H1 (cell line): ENCODE data around the gene ULK1. TPM values are rescaled to one million over a fixed set of nuclear protein-coding genes. Genes with fewer than 3 reads are reported as not detected.

Source experiments
- CTCF ChIA-PET: fragments of 300-600 bp; sonication (Branson Sonifier 250); formaldehyde crosslinking; loops from one replicate; lab custom pipeline; 2021; ENCODE audit not compliant: partially characterized antibody; lab: Charles Lee
- POLR2A ChIA-PET: fragments of 300-600 bp; sonication (Branson Sonifier 250); formaldehyde crosslinking; loops from one replicate; lab custom pipeline; 2021; ENCODE audit warnings: inconsistent platforms; ENCODE audit not compliant: partially characterized antibody; lab: Charles Lee
- DNase-seq, 2 experiments: peaks; one replicate each; pipeline versions ENCODE4 v3.0.0 to v3.0.0-alpha.2; 2010 to 2022; ENCODE audit warnings: low spot score in 2 of 2, low read depth in 1 of 2, mixed read lengths in 1 of 2
- FAIRE-seq: peaks from 2 replicates; lab custom pipeline; 2011; peaks lifted over from hg19 to GRCh38; lab: Jason Lieb, UNC
- H2AFZ ChIP-seq: 2 replicates; pipeline ENCODE4 v1.8.1; 2012; ENCODE audit warnings: low read length, inconsistent platforms
- H2AK5ac ChIP-seq: 2 replicates; pipeline ENCODE4 v1.6.1; 2013; ENCODE audit warnings: low read depth, low read length
- H2BK120ac ChIP-seq: replicated peaks from 2 replicates; pipeline ENCODE3; 2013; ENCODE audit warnings: low read depth, low read length, inconsistent platforms
- H2BK12ac ChIP-seq: 2 replicates; pipeline ENCODE4 v1.6.1; 2013; ENCODE audit warnings: low read depth, low read length
- H2BK15ac ChIP-seq: 2 replicates; pipeline ENCODE4 v1.6.1; 2013; ENCODE audit warnings: low read length
- H2BK20ac ChIP-seq: 2 replicates; pipeline ENCODE4 v1.6.1; 2013; ENCODE audit warnings: low read length
- H2BK5ac ChIP-seq: 2 replicates; pipeline ENCODE4 v1.6.1; 2013; ENCODE audit warnings: low read depth, low read length
- H3K14ac ChIP-seq: 2 replicates; pipeline ENCODE4 v1.6.1; 2013; ENCODE audit warnings: inconsistent platforms; ENCODE audit not compliant: insufficient read length
- H3K18ac ChIP-seq: 2 replicates; pipeline ENCODE4 v1.6.1; 2013; ENCODE audit warnings: low read length; ENCODE audit errors: extremely low read depth
- H3K23ac ChIP-seq: 2 replicates; pipeline ENCODE4 v1.6.1; 2013; ENCODE audit warnings: inconsistent platforms; ENCODE audit not compliant: insufficient read length
- H3K23me2 ChIP-seq: 2 replicates; pipeline ENCODE4 v1.6.1; 2013; ENCODE audit warnings: low read depth, low read length
- H3K27ac ChIP-seq: 2 replicates; pipeline ENCODE4 v1.6.1; 2011; ENCODE audit warnings: low read depth, low read length, inconsistent platforms
- H3K27me3 ChIP-seq, 4 experiments: replicated peaks in 1 of 4; 1 replicate in 1 of 4; 2 replicates in 3 of 4; pipeline versions ENCODE4 v1.6.1 to v1.8.1; 2011 to 2013; ENCODE audit warnings: low read length in 3 of 4, mild to moderate bottlenecking in 3 of 4, inconsistent platforms in 2 of 4, mixed read lengths in 2 of 4, moderate library complexity in 1 of 4; ENCODE audit not compliant: control insufficient read depth in 3 of 4, insufficient read depth in 3 of 4; ENCODE audit errors: extremely low read depth in 1 of 4
- H3K36me3 ChIP-seq, 4 experiments: 2 replicates each; pipeline versions ENCODE4 v1.6.1 to v1.8.1; 2011 to 2013; ENCODE audit warnings: mild to moderate bottlenecking in 4 of 4, low read length in 3 of 4, moderate library complexity in 2 of 4, control low read depth in 1 of 4, inconsistent platforms in 1 of 4; ENCODE audit not compliant: insufficient read depth in 4 of 4, control insufficient read depth in 2 of 4
- H3K4ac ChIP-seq: replicated peaks from 2 replicates; pipeline ENCODE3; 2013; ENCODE audit warnings: low read length, low read depth, mixed read lengths, inconsistent platforms; ENCODE audit not compliant: insufficient read length
- H3K4me1 ChIP-seq, 4 experiments: replicated peaks in 1 of 4; 1 replicate in 1 of 4; 2 replicates in 3 of 4; pipeline versions ENCODE4 v1.6.1 to v1.8.1; 2011 to 2013; ENCODE audit warnings: low read length in 3 of 4, inconsistent platforms in 2 of 4, mixed read lengths in 1 of 4; ENCODE audit not compliant: insufficient read depth in 4 of 4, control insufficient read depth in 3 of 4
- H3K4me2 ChIP-seq, 2 experiments: 2 replicates each; pipeline versions ENCODE4 v1.6.1 to v1.8.1; 2011 to 2013; ENCODE audit warnings: low read depth in 2 of 2, low read length in 2 of 2, control low read depth in 1 of 2, inconsistent platforms in 1 of 2, mild to moderate bottlenecking in 1 of 2; ENCODE audit not compliant: insufficient read depth in 1 of 2
- H3K4me3 ChIP-seq, 4 experiments: fragments of 200-600, 300-600 bp in 1 of 4; sonication (generic), shearing (Covaris generic), sonication (Bioruptor Twin) in 1 of 4; 2 replicates each; pipeline versions ENCODE4 v1.5.1 to v1.8.1; 2011 to 2016; ENCODE audit warnings: low read length in 4 of 4, low read depth in 3 of 4, control low read depth in 2 of 4, inconsistent platforms in 2 of 4, mild to moderate bottlenecking in 2 of 4, mixed read lengths in 1 of 4, moderate library complexity in 1 of 4; ENCODE audit not compliant: insufficient read depth in 2 of 4; ENCODE audit errors: extremely low read depth in 1 of 4
- H3K56ac ChIP-seq: replicated peaks from 2 replicates; pipeline ENCODE3; 2013; ENCODE audit warnings: low read depth, mild to moderate bottlenecking, mixed read lengths, low read length, inconsistent platforms; ENCODE audit not compliant: insufficient read length
- H3K79me1 ChIP-seq: 2 replicates; pipeline ENCODE4 v1.6.1; 2013; ENCODE audit warnings: low read depth, low read length, control low read depth
- H3K79me2 ChIP-seq, 2 experiments: 2 replicates each; pipeline versions ENCODE4 v1.6.1 to v1.8.1; 2012 to 2013; ENCODE audit warnings: low read length in 2 of 2, mild to moderate bottlenecking in 2 of 2, inconsistent platforms in 1 of 2; ENCODE audit not compliant: insufficient read depth in 2 of 2, control insufficient read depth in 1 of 2
- H3K9ac ChIP-seq, 4 experiments: replicated peaks in 1 of 4; 1 replicate in 1 of 4; 2 replicates in 3 of 4; pipeline versions ENCODE4 v1.6.1 to v1.8.1; 2011 to 2013; ENCODE audit warnings: low read depth in 3 of 4, low read length in 3 of 4, control low read depth in 2 of 4, mild to moderate bottlenecking in 2 of 4, moderate library complexity in 2 of 4, inconsistent platforms in 1 of 4; ENCODE audit errors: extremely low read depth in 1 of 4
- H3K9me3 ChIP-seq, 2 experiments: 2 replicates each; pipeline versions ENCODE4 v1.6.1 to v1.8.1; 2012 to 2013; ENCODE audit warnings: mild to moderate bottlenecking in 2 of 2, moderate library complexity in 2 of 2, control low read depth in 1 of 2, inconsistent platforms in 1 of 2, low read depth in 1 of 2, low read length in 1 of 2, mixed read lengths in 1 of 2; ENCODE audit not compliant: insufficient read depth in 2 of 2
- H4K20me1 ChIP-seq, 2 experiments: replicated peaks in 1 of 2; 2 replicates each; pipeline versions ENCODE3 to v1.8.1; 2011 to 2013; ENCODE audit warnings: inconsistent platforms in 2 of 2, low read length in 2 of 2, mild to moderate bottlenecking in 1 of 2; ENCODE audit not compliant: insufficient read depth in 2 of 2, control insufficient read depth in 1 of 2
- H4K5ac ChIP-seq: 2 replicates; pipeline ENCODE4 v1.6.1; 2013; ENCODE audit warnings: low read length, low read depth, mixed read lengths, inconsistent platforms; ENCODE audit not compliant: insufficient read length
- H4K8ac ChIP-seq: 2 replicates; pipeline ENCODE4 v1.8.0; 2013; ENCODE audit warnings: mild to moderate bottlenecking, moderate library complexity, low read length, inconsistent platforms; ENCODE audit not compliant: insufficient read depth; ENCODE audit errors: extremely low read depth
- H4K91ac ChIP-seq: replicated peaks from 2 replicates; pipeline ENCODE3; 2013; ENCODE audit warnings: low read length, mixed read lengths, inconsistent platforms; ENCODE audit not compliant: insufficient read length
- CBX5 ChIP-seq: fragments of 300-800, 300-1000 bp; sonication (generic); IDR thresholded peaks from 2 replicates; pipeline ENCODE4 v1.7.1; 2016; ENCODE audit warnings: antibody characterized with exemption, low read length, low read depth
- CTCF ChIP-seq, 3 experiments: IDR thresholded peaks; 1 replicate in 2 of 3; 2 replicates in 1 of 3; pipeline versions ENCODE4 v1.5.1 to v1.6.1; 2011; ENCODE audit warnings: low read length in 3 of 3, mild to moderate bottlenecking in 3 of 3, inconsistent platforms in 2 of 3, low read depth in 1 of 3, moderate library complexity in 1 of 3; ENCODE audit not compliant: insufficient read depth in 1 of 3; ENCODE audit errors: control extremely low read depth in 1 of 3
- HDAC2 ChIP-seq, 2 experiments: fragments of 300-600 bp in 1 of 2; sonication (generic) in 1 of 2; IDR thresholded peaks; 2 replicates each; pipeline ENCODE4 v1.6.1; 2011 to 2012; ENCODE audit warnings: low read depth in 2 of 2, low read length in 2 of 2, mild to moderate bottlenecking in 2 of 2, moderate library complexity in 2 of 2, borderline replicate concordance in 1 of 2, inconsistent platforms in 1 of 2
- POLR2A ChIP-seq, 2 experiments: IDR thresholded peaks; 1 replicate in 1 of 2; 2 replicates in 1 of 2; pipeline ENCODE4 v1.6.1; 2011; ENCODE audit warnings: low read depth in 2 of 2, low read length in 2 of 2, mild to moderate bottlenecking in 2 of 2; ENCODE audit errors: control extremely low read depth in 1 of 2
- POLR2AphosphoS5 ChIP-seq: IDR thresholded peaks from 2 replicates; pipeline ENCODE4 v1.6.1; 2011; ENCODE audit warnings: low read depth, low read length
- RAD21 ChIP-seq, 2 experiments: IDR thresholded peaks in 1 of 2; conservative IDR thresholded peaks in 1 of 2; 2 replicates each; pipeline ENCODE4 v1.6.1; 2011; ENCODE audit warnings: low read depth in 2 of 2, low read length in 2 of 2, improper control_type of control experiment in 1 of 2, inconsistent platforms in 1 of 2, mild to moderate bottlenecking in 1 of 2, moderate library complexity in 1 of 2
- WGBS, 2 experiments: shearing (Covaris generic) in 1 of 2; methylation state at CpG; one replicate each; pipeline versions ENCODE4 v1.1.6 to v1.1.7; 2013 to 2015; ENCODE audit warnings: low lambda C conversion rate in 2 of 2, mixed read lengths in 2 of 2, inconsistent platforms in 1 of 2, low coverage in 1 of 2, missing lambda C conversion rate in 1 of 2; ENCODE audit not compliant: insufficient replicate concordance in 2 of 2, insufficient coverage in 1 of 2, insufficient read length in 1 of 2; ENCODE audit errors: extremely low coverage in 1 of 2, missing lambda C conversion rate in 1 of 2; 5-methylcytosine and 5-hydroxymethylcytosine counted together
- polyA plus RNA-seq, 7 experiments: library from polyadenylated mRNA; depleted of rRNA in 3 of 7; stranded (reverse) in 5 of 7; unstranded in 2 of 7; fragments of >200 nt in 5 of 7; fragments of 200-250 nt in 2 of 7; gene quantifications; 1 replicate in 5 of 7; 2 replicates in 1 of 7; 4 replicates in 1 of 7; pipeline versions ENCODE4 v1.2.1 to v1.2.3, GENCODE V29; 2011 to 2013; ENCODE audit warnings: missing spikeins in 2 of 7, mixed read lengths in 2 of 7
- total RNA-seq: library from RNA; stranded (reverse); fragmentation: NEBNext Ultra II Directional; extraction: Animal tissue kit (Norgen Biotek cat#: 25700); gene quantifications from 2 replicates; pipeline ENCODE4 v1.2.1, GENCODE V29; 2021

Gene ULK1
- total and polyA plus RNA-seq, 2 of the 8 experiments (the other 6 are each of a cell fraction or from before 2014, with no cell fraction given): 13.0 to 44.1 TPM

GRCh38 chr12:131930510-131930909 lies 36.1 kb downstream of the ULK1 start:
- WGBS, 2 experiments: 79% methylated on average over 9 of the region's 9 CpGs; no CpG with 5 or more reads in 1 of the 2 experiments
- DNase-seq (no peak), FAIRE-seq (no peak)
- Histone ChIP-seq H2BK15ac (no peak overlapping the region), H3K23ac (no peak overlapping the region), H2BK5ac (no peak overlapping the region), H3K23me2 (peaks cover 6% of the 10 kb centered on the region; the same call in 1 of the 2 replicates), H2BK120ac (no peak overlapping the region), H2AFZ (no peak overlapping the region), H2AK5ac (no peak overlapping the region), H4K20me1 (peaks cover 3 to 12% of the 10 kb centered on the region in 2 experiments), H3K56ac (peak overlapping the region; percentile 5), H3K4me2 (peak overlapping the region; percentile 91 to 99), H3K79me2 (peaks cover 0 to 16% of the 10 kb centered on the region in 2 experiments; a peak in 3 of 4 replicates), H3K4me3 (peak overlapping the region; percentile 50 to 85 (median 74)), H3K36me3 (peaks cover 22 to 48% (median 35%) of the 10 kb centered on the region in 4 experiments), H2BK20ac (no peak overlapping the region), H4K91ac (no peak overlapping the region), H3K4me1 (peaks cover 0 to 7% (median 2%) of the 10 kb centered on the region in 4 experiments; a peak in 2 of 7 replicates), H2BK12ac (no peak overlapping the region), H3K27me3 (no peaks in the 10 kb centered on the region), H4K5ac (no peak overlapping the region), H4K8ac (0 out of 2 replicates have a peak overlapping the region, but pooled peaks have one; percentile 57), H3K9ac (peak overlapping the region in 2 of 4 experiments; percentile 74 to 79; a peak in 4 of 7 replicates), H3K4ac (no peak overlapping the region), H3K79me1 (peaks cover 8% of the 10 kb centered on the region), H3K9me3 (no peaks in the 10 kb centered on the region; a peak in 1 of 4 replicates), H3K14ac (no peak overlapping the region), H3K27ac (no peak overlapping the region), H3K18ac (no peak overlapping the region; the same call in 1 of the 2 replicates)
- POLR2A ChIA-PET: interaction anchor here (0.7 to 5.2 kb wide), 23 partner anchors 9 to 287 kb away, joined by 3 to 33 read pairs (median 5); partner anchors contain the start of gene EP400
- no peak for TF ChIP-seq CBX5
- no peak for TF ChIP-seq RAD21 (IDR thresholded peaks at IDR 0.05 in 1 of 2, conservative IDR thresholded peaks at IDR 0.05 in 1 of 2; ENCODE audit: low read depth in 2 of 2, low read length in 2 of 2)
- no peak for TF ChIP-seq HDAC2 (IDR thresholded peaks at IDR 0.05; ENCODE audit: borderline replicate concordance in 1 of 2, low read depth in 2 of 2, low read length in 2 of 2)
- 0 out of 2 replicates have a peak, but pooled peaks have one; percentile 25 for TF ChIP-seq POLR2AphosphoS5
- no peak for TF ChIP-seq POLR2A (IDR thresholded peaks at IDR 0.05; ENCODE audit: control extremely low read depth in 1 of 2, low read depth in 2 of 2, low read length in 2 of 2)
- no peak for TF ChIP-seq CTCF (IDR thresholded peaks at IDR 0.05; ENCODE audit: control extremely low read depth in 1 of 3, insufficient read depth in 1 of 3, low read depth in 1 of 3, low read length in 3 of 3)
- CTCF ChIA-PET: interaction anchor here (0.7 to 1.2 kb wide), 4 partner anchors 11 to 59 kb away, joined by 3 read pairs; no protein-coding TSS in a partner anchor
